Measurements from ENCODE around the gene PRCC.

PRCC gene

DNA sequence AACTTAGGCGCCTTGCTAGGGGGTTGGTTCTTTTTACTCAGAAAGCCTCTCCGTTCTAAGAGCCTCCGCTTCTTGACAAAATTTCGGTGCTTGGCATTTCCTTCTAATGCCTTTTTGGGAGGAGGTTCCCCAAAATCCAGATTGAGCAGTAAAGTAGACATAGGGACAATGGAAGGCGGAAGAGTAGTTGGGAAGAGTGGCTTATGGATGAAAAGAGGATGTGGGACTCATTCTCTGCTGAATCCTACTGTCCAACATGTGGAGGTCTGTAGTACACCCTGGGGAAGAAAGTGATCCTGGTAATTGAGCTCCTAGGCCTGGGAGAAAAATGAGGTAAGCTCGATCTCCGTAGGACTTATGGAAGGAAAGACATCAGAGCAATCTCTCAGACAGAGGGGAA is 39.8 kb upstream of the PRCC start:
- peak overlapping the region; percentile 99 for H3K9ac ChIP-seq (ENCODE audit: low read length)
- no peak overlapping the region for H2BK5ac ChIP-seq (ENCODE audit: low read length)
- H2BK15ac ChIP-seq (replicated peaks; ENCODE audit: low read depth) = no peak overlapping the region
- H3K56ac ChIP-seq (ENCODE audit: low read length) = peak overlapping the region; percentile 99
- no peak overlapping the region for H2AK5ac ChIP-seq (ENCODE audit: low read length)
- no peak overlapping the region for H4K8ac ChIP-seq (ENCODE audit: low read depth, low read length)
- no peak overlapping the region for H3K23ac ChIP-seq (ENCODE audit: low read length)
- no peaks in the 10 kb centered on the region for H3K27me3 ChIP-seq (ENCODE audit: insufficient read depth, low read length, poor library complexity)
- no peak overlapping the region for H2BK120ac ChIP-seq (ENCODE audit: low read depth, low read length)
- WGBS (ENCODE audit: extremely low coverage, insufficient coverage, low lambda C conversion rate) = no CpG with 5 or more reads among the region's 7 CpGs
- H3K4me1 ChIP-seq (ENCODE audit: control insufficient read depth, low read depth, low read length) = peaks cover 8% of the 10 kb centered on the region
- H3K18ac ChIP-seq (ENCODE audit: low read length) = no peak overlapping the region
- peaks cover 35% of the 10 kb centered on the region for H3K79me1 ChIP-seq (ENCODE audit: low read length)
- H3K4ac ChIP-seq (ENCODE audit: low read depth, low read length) = no peak overlapping the region
- peaks cover 54% of the 10 kb centered on the region for H3K79me2 ChIP-seq (ENCODE audit: control insufficient read depth, insufficient read depth, low read length)
- DNase-seq = no peak
- no peak overlapping the region for H3K27ac ChIP-seq (ENCODE audit: low read depth, low read length)
- peaks cover 5% of the 10 kb centered on the region for H3K36me3 ChIP-seq (ENCODE audit: control insufficient read depth, insufficient read depth, low read length)
- peak overlapping the region; percentile 98 for H3K4me3 ChIP-seq (ENCODE audit: low read length)
- H3K4me2 ChIP-seq (ENCODE audit: low read length) = peak overlapping the region; percentile 89
- no peak overlapping the region for H4K5ac ChIP-seq (ENCODE audit: low read length)

GRCh38 chr1:156727926-156728598 is 39.3 kb upstream of the PRCC start, which contains the start of gene METTL25B:
Gene METTL25B (plus strand): TSS chr1:156728469. CDS start chr1:156729105, 636 bp downstream.
- H4K5ac ChIP-seq (ENCODE audit: low read length) = peak within 1 kb of the TSS; percentile 10
- DNase-seq = peak; percentile 93
- no CpG with 5 or more reads among the region's 46 CpGs for WGBS (ENCODE audit: extremely low coverage, insufficient coverage, low lambda C conversion rate)

DNA sequence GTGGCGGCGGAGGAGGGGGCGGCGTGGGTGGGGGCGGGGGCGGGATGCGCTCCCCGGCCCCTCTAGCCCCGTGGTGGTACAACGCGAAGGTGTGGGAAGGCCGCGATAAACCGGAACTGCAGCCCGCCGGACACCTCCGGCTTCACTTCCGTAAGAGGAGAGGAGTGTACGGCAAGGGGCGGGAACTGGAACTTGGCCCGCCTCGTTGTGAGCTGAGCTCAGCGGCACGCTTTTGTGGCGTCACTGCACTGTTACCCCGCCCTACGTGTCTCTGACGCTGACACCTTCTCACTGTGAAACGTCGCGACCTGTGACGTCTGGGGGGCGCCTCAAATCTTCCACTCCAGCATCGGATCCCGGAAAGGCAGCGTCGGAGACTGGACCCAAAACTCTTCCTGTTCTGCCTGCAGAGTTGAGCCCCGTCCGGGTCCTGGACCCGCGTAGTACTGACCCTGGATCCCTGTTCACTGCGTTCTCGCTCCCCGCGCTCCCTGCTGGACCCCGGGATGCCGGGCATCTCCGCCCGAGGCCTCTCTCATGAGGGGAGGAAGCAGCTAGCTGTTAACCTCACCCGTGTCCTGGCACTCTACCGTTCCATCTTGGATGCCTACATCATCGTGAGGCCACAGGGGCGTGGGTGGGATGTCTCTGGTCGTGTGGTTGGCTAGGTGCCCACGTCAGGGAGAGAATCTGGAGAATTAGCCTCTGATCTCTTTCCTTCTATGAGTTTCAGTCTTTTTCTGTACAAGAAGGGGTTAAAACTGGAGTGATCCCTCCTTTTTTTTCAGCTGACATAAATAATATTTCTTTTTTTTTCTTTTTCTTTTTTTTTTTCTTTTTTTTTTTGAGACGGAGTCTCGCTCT is 38.5 kb upstream of the PRCC start, which contains the start of gene ISG20L2:
Gene ISG20L2, minus strand, starts transcription at position 168 of the 864 bp plus-strand sequence. CDS start 1,114 bp downstream, outside the sequence.
- DNase-seq = peak; percentile 99
- Histone ChIP-seq H3K36me3 (ENCODE audit: control insufficient read depth, insufficient read depth, low read length) (peaks cover 2% of the 10 kb centered on the region), H3K9ac (ENCODE audit: low read length) (peak within 1 kb of the TSS; percentile 99), H3K4ac (ENCODE audit: low read depth, low read length) (peak within 1 kb of the TSS; percentile 46), H2BK120ac (ENCODE audit: low read depth, low read length) (no peak within 1 kb of the TSS), H3K27ac (ENCODE audit: low read depth, low read length) (peak within 1 kb of the TSS; percentile 46), H3K23ac (ENCODE audit: low read length) (no peak within 1 kb of the TSS), H2AK5ac (ENCODE audit: low read length) (peak within 1 kb of the TSS; percentile 28), H3K18ac (ENCODE audit: low read length) (peak within 1 kb of the TSS; percentile 72), H3K56ac (ENCODE audit: low read length) (peak within 1 kb of the TSS; percentile 99), H4K8ac (ENCODE audit: low read depth, low read length) (no peak within 1 kb of the TSS), H3K27me3 (ENCODE audit: insufficient read depth, low read length, poor library complexity) (no peaks in the 10 kb centered on the region), H3K4me3 (ENCODE audit: low read length) (peak within 1 kb of the TSS; percentile 98), H3K79me2 (ENCODE audit: control insufficient read depth, insufficient read depth, low read length) (peaks cover 44% of the 10 kb centered on the region), H3K4me2 (ENCODE audit: low read length) (peak within 1 kb of the TSS; percentile 89), H4K5ac (ENCODE audit: low read length) (peak within 1 kb of the TSS; percentile 10), H3K4me1 (ENCODE audit: control insufficient read depth, low read depth, low read length) (peaks cover 8% of the 10 kb centered on the region), H2BK15ac (replicated peaks; ENCODE audit: low read depth) (no peak within 1 kb of the TSS), H2BK5ac (ENCODE audit: low read length) (peak within 1 kb of the TSS; percentile 62), H3K79me1 (ENCODE audit: low read length) (peaks cover 27% of the 10 kb centered on the region)
- no CpG with 5 or more reads among the region's 57 CpGs for WGBS (ENCODE audit: extremely low coverage, insufficient coverage, low lambda C conversion rate)

More at GRCh38 chr1:156727926-156728598, 39.3 kb upstream of the PRCC start, which contains the start of gene METTL25B:
- peak within 1 kb of the TSS; percentile 62 for H2BK5ac ChIP-seq (ENCODE audit: low read length)
- H3K27me3 ChIP-seq (ENCODE audit: insufficient read depth, low read length, poor library complexity) = no peaks in the 10 kb centered on the region
- H3K23ac ChIP-seq (ENCODE audit: low read length) = no peak within 1 kb of the TSS
- H4K8ac ChIP-seq (ENCODE audit: low read depth, low read length) = no peak within 1 kb of the TSS
- peaks cover 52% of the 10 kb centered on the region for H3K79me2 ChIP-seq (ENCODE audit: control insufficient read depth, insufficient read depth, low read length)
- no peak within 1 kb of the TSS for H2BK120ac ChIP-seq (ENCODE audit: low read depth, low read length)
- peaks cover 3% of the 10 kb centered on the region for H3K36me3 ChIP-seq (ENCODE audit: control insufficient read depth, insufficient read depth, low read length)
- H3K18ac ChIP-seq (ENCODE audit: low read length) = peak within 1 kb of the TSS; percentile 72
- H3K4me3 ChIP-seq (ENCODE audit: low read length) = peak within 1 kb of the TSS; percentile 98
- peak within 1 kb of the TSS; percentile 89 for H3K4me2 ChIP-seq (ENCODE audit: low read length)
- peak within 1 kb of the TSS; percentile 46 for H3K4ac ChIP-seq (ENCODE audit: low read depth, low read length)
- H3K79me1 ChIP-seq (ENCODE audit: low read length) = peaks cover 34% of the 10 kb centered on the region
- H2AK5ac ChIP-seq (ENCODE audit: low read length) = peak within 1 kb of the TSS; percentile 28
- peaks cover 8% of the 10 kb centered on the region for H3K4me1 ChIP-seq (ENCODE audit: control insufficient read depth, low read depth, low read length)
- peak within 1 kb of the TSS; percentile 46 for H3K27ac ChIP-seq (ENCODE audit: low read depth, low read length)
- H3K56ac ChIP-seq (ENCODE audit: low read length) = peak within 1 kb of the TSS; percentile 99
- H2BK15ac ChIP-seq (replicated peaks; ENCODE audit: low read depth) = no peak within 1 kb of the TSS
- H3K9ac ChIP-seq (ENCODE audit: low read length) = peak within 1 kb of the TSS; percentile 99

DNA sequence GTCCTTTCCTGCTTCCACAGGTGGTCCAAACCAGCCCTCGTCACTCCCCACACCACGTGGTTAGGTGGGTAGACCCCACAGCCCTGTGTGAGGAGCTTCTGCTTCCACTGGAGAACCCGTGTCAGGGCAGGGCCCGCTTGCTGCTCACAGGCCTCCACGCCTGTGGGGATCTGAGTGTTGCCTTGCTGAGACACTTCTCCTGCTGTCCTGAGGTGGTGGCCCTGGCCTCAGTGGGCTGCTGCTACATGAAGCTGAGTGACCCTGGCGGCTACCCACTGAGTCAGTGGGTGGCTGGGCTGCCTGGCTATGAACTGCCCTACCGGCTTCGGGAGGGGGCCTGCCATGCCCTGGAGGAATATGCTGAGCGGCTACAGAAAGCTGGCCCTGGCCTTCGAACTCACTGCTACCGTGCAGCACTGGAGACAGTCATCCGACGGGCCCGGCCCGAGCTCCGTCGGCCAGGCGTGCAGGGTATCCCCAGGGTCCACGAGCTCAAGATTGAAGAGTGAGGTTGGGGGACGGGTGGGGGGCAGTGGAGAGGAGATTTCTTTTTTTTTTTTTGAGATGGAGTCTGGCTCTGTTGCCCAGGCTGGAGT is 33.2 kb upstream of the PRCC start:
- H2BK120ac ChIP-seq (ENCODE audit: low read depth, low read length) = no peak overlapping the region
- peaks cover 3% of the 10 kb centered on the region for H3K79me1 ChIP-seq (ENCODE audit: low read length)
- no CpG with 5 or more reads among the region's 20 CpGs for whole genome bisulfite sequencing (ENCODE audit: extremely low coverage, insufficient coverage, low lambda C conversion rate)
- no peak overlapping the region for H4K5ac ChIP-seq (ENCODE audit: low read length)
- H3K18ac ChIP-seq (ENCODE audit: low read length) = no peak overlapping the region
- peaks cover 2% of the 10 kb centered on the region for H3K36me3 ChIP-seq (ENCODE audit: control insufficient read depth, insufficient read depth, low read length)
- H3K4me3 ChIP-seq (ENCODE audit: low read length) = no peak overlapping the region
- no peak overlapping the region for H3K27ac ChIP-seq (ENCODE audit: low read depth, low read length)
- no peak overlapping the region for H2BK5ac ChIP-seq (ENCODE audit: low read length)
- H3K4ac ChIP-seq (ENCODE audit: low read depth, low read length) = no peak overlapping the region
- no peak overlapping the region for H3K56ac ChIP-seq (ENCODE audit: low read length)
- H3K9ac ChIP-seq (ENCODE audit: low read length) = no peak overlapping the region
- no peak overlapping the region for H2BK15ac ChIP-seq (replicated peaks; ENCODE audit: low read depth)
- no peaks in the 10 kb centered on the region for H3K4me1 ChIP-seq (ENCODE audit: control insufficient read depth, low read depth, low read length)
- no peak overlapping the region for H2AK5ac ChIP-seq (ENCODE audit: low read length)
- no peaks in the 10 kb centered on the region for H3K27me3 ChIP-seq (ENCODE audit: insufficient read depth, low read length, poor library complexity)
- H3K79me2 ChIP-seq (ENCODE audit: control insufficient read depth, insufficient read depth, low read length) = peaks cover 2% of the 10 kb centered on the region
- DNase-seq = no peak
- H3K4me2 ChIP-seq (ENCODE audit: low read length) = no peak overlapping the region
- no peak overlapping the region for H3K23ac ChIP-seq (ENCODE audit: low read length)
- no peak overlapping the region for H4K8ac ChIP-seq (ENCODE audit: low read depth, low read length)

GRCh38 chr1:156738407-156738806 is 28.9 kb upstream of the PRCC start:
- Histone ChIP-seq H2BK120ac (ENCODE audit: low read depth, low read length) (no peak overlapping the region), H4K8ac (ENCODE audit: low read depth, low read length) (no peak overlapping the region), H3K18ac (ENCODE audit: low read length) (no peak overlapping the region), H3K79me1 (ENCODE audit: low read length) (no peaks in the 10 kb centered on the region), H3K36me3 (ENCODE audit: control insufficient read depth, insufficient read depth, low read length) (peaks cover 4% of the 10 kb centered on the region), H4K5ac (ENCODE audit: low read length) (no peak overlapping the region), H3K23ac (ENCODE audit: low read length) (no peak overlapping the region), H3K9ac (ENCODE audit: low read length) (no peak overlapping the region), H3K79me2 (ENCODE audit: control insufficient read depth, insufficient read depth, low read length) (no peaks in the 10 kb centered on the region), H3K4me2 (ENCODE audit: low read length) (no peak overlapping the region), H3K4me3 (ENCODE audit: low read length) (no peak overlapping the region), H3K4me1 (ENCODE audit: control insufficient read depth, low read depth, low read length) (peaks cover 6% of the 10 kb centered on the region), H2BK15ac (replicated peaks; ENCODE audit: low read depth) (no peak overlapping the region), H2AK5ac (ENCODE audit: low read length) (no peak overlapping the region), H3K56ac (ENCODE audit: low read length) (no peak overlapping the region), H3K27me3 (ENCODE audit: insufficient read depth, low read length, poor library complexity) (no peaks in the 10 kb centered on the region), H2BK5ac (ENCODE audit: low read length) (no peak overlapping the region), H3K27ac (ENCODE audit: low read depth, low read length) (no peak overlapping the region), H3K4ac (ENCODE audit: low read depth, low read length) (no peak overlapping the region)
- WGBS (ENCODE audit: extremely low coverage, insufficient coverage, low lambda C conversion rate) = no CpG with 5 or more reads among the region's 10 CpGs
- no peak for DNase-seq

Measured in mesendoderm (in vitro differentiated cells).